Stimulated activated CD4-positive, alpha-beta T cell treated with anti-CD3 and anti-CD28 coated beads, Interleukin-4, amount 100 ng/mL, for 4 hours (primary cell): ENCODE measurements around the gene SPOP.

Experiments
- DNase-seq, 2 experiments: peaks; one replicate each; pipeline ENCODE4 v3.0.0-alpha.2; 2020

SPOP gene

GRCh38 chr17:49612726-49613125 lies 65.2 kb downstream of the SPOP start:
- no peak for DNase-seq

- no peak for DNase-seq
Observed at GRCh38 chr17:49610883-49611584, 66.9 kb downstream of the SPOP start.

- no peak for DNase-seq
Observed at GRCh38 chr17:49604314-49604869, 73.5 kb downstream of the SPOP start.

- DNase-seq: no peak
Observed at GRCh38 chr17:49603720-49604119, 74.2 kb downstream of the SPOP start.

- no peak for DNase-seq
Observed at GRCh38 chr17:49603238-49603637, 74.7 kb downstream of the SPOP start.

GRCh38 chr17:49602783-49603182 lies 75.1 kb downstream of the SPOP start:
- DNase-seq: no peak

GRCh38 chr17:49600949-49601348 lies 76.9 kb downstream of the SPOP start:
- no peak for DNase-seq

GRCh38 chr17:49598918-49599317 lies 79.0 kb downstream of the SPOP start:
- no peak for DNase-seq

GRCh38 chr17:49597928-49598655 lies 79.8 kb downstream of the SPOP start:
- no peak for DNase-seq

- no peak for DNase-seq
Observed at GRCh38 chr17:49597436-49597835, 80.5 kb downstream of the SPOP start.

GRCh38 chr17:49596613-49597244 lies 81.2 kb downstream of the SPOP start:
- no peak for DNase-seq

- DNase-seq: no peak
Observed at GRCh38 chr17:49595980-49596379, 81.9 kb downstream of the SPOP start.

GRCh38 chr17:49595328-49595727 lies 82.6 kb downstream of the SPOP start:
- no peak for DNase-seq

GRCh38 chr17:49592263-49592662 lies 85.6 kb downstream of the SPOP start:
- no peak for DNase-seq

GRCh38 chr17:49590874-49591273 lies 87.0 kb downstream of the SPOP start:
- no peak for DNase-seq

- no peak for DNase-seq
Observed at GRCh38 chr17:49589577-49589927, 88.3 kb downstream of the SPOP start.

- no peak for DNase-seq
Observed at GRCh38 chr17:49588726-49589576, 88.9 kb downstream of the SPOP start.

- DNase-seq: no peak
Observed at GRCh38 chr17:49588312-49588711, 89.6 kb downstream of the SPOP start.

- no peak for DNase-seq
Observed at GRCh38 chr17:49587366-49588073, 90.4 kb downstream of the SPOP start.

- no peak for DNase-seq
Observed at GRCh38 chr17:49585422-49586027, 92.4 kb downstream of the SPOP start.

GRCh38 chr17:49583889-49584288 lies 94.0 kb downstream of the SPOP start:
- no peak for DNase-seq

- DNase-seq: no peak
Observed at GRCh38 chr17:49583226-49583625, 94.7 kb downstream of the SPOP start.
